Activated T-helper 17 cell treated with anti-CD3 and anti-CD28 coated beads, Interleukin-2, amount 50 U/mL, for 72 hours (primary cell): ENCODE data around the gene CISH. TPM values are rescaled to one million over a fixed set of nuclear protein-coding genes. Genes with fewer than 3 reads are reported as not detected.

Experiments used
- ATAC-seq: fragments of 150-1000 bp; cut with Tn5 transposase; replicated peaks from 2 replicates; pipeline ENCODE4 v1.10.0; 2021; ENCODE audit warnings: mild to moderate bottlenecking, moderate library complexity
- H3K27ac Mint-ChIP-seq: one replicate; pipeline ENCODE4 v1.8.0; 2022; ENCODE audit warnings: mixed read lengths
- H3K27me3 Mint-ChIP-seq: one replicate; pipeline ENCODE4 v1.8.0; 2022; ENCODE audit warnings: mixed read lengths
- H3K36me3 Mint-ChIP-seq: one replicate; pipeline ENCODE4 v1.8.0; 2022; ENCODE audit warnings: low read depth, mild to moderate bottlenecking, mixed read lengths
- H3K4me1 Mint-ChIP-seq: one replicate; pipeline ENCODE4 v1.8.0; 2022; ENCODE audit warnings: mixed read lengths
- H3K4me3 Mint-ChIP-seq: one replicate; pipeline ENCODE4 v1.8.0; 2022; ENCODE audit warnings: mild to moderate bottlenecking, mixed read lengths
- H3K9me3 Mint-ChIP-seq: one replicate; pipeline ENCODE4 v1.8.0; 2022; ENCODE audit warnings: mixed read lengths
- total RNA-seq, 2 donors: library from RNA; stranded (reverse); gene quantifications; one replicate each; pipeline ENCODE4 v1.2.3, GENCODE V29; 2022

CISH gene
- 100 to 1,000 TPM; 204 to 327 TPM for total RNA-seq

GRCh38 chr3:50611464-50612233 is at the start of gene CISH:
Gene CISH (minus strand): TSS chr3:50611774. CDS start chr3:50611650, 124 bp downstream.
- H3K4me1 Mint-ChIP-seq = peaks cover 19% of the 10 kb centered on the region
- peak within 1 kb of the TSS; percentile 97 for H3K4me3 Mint-ChIP-seq
- H3K9me3 Mint-ChIP-seq = no peaks in the 10 kb centered on the region
- H3K27ac Mint-ChIP-seq = peak within 1 kb of the TSS; percentile 100
- H3K36me3 Mint-ChIP-seq = peaks cover 91% of the 10 kb centered on the region
- H3K27me3 Mint-ChIP-seq = no peaks in the 10 kb centered on the region
- peak; percentile 75 for ATAC-seq

GRCh38 chr3:50660386-50660785 is 48.8 kb upstream of the CISH start:
- Mint-ChIP-seq H3K9me3 (no peaks in the 10 kb centered on the region), H3K27me3 (no peaks in the 10 kb centered on the region), H3K36me3 (no peaks in the 10 kb centered on the region), H3K4me1 (peaks cover 9% of the 10 kb centered on the region), H3K27ac (no peak overlapping the region), H3K4me3 (no peak overlapping the region)
- no peak for ATAC-seq

- H3K27me3 Mint-ChIP-seq = no peaks in the 10 kb centered on the region
- H3K4me1 Mint-ChIP-seq = peaks cover 12% of the 10 kb centered on the region
- no peaks in the 10 kb centered on the region for H3K9me3 Mint-ChIP-seq
- no peaks in the 10 kb centered on the region for H3K36me3 Mint-ChIP-seq
- no peak overlapping the region for H3K4me3 Mint-ChIP-seq
- ATAC-seq = no peak
- H3K27ac Mint-ChIP-seq = no peak overlapping the region
These were observed 47.3 kb upstream of the CISH start for GRCh38 chr3:50658831-50659230.

GRCh38 chr3:50658416-50658815 is 46.8 kb upstream of the CISH start:
- Mint-ChIP-seq H3K36me3 (no peaks in the 10 kb centered on the region), H3K27me3 (no peaks in the 10 kb centered on the region), H3K4me1 (peaks cover 12% of the 10 kb centered on the region), H3K9me3 (no peaks in the 10 kb centered on the region), H3K27ac (peak overlapping the region; percentile 10), H3K4me3 (no peak overlapping the region)
- ATAC-seq = no peak

GRCh38 chr3:50657816-50658215 is 46.2 kb upstream of the CISH start:
- H3K27ac Mint-ChIP-seq = peak overlapping the region; percentile 10
- no peaks in the 10 kb centered on the region for H3K27me3 Mint-ChIP-seq
- no peaks in the 10 kb centered on the region for H3K9me3 Mint-ChIP-seq
- H3K36me3 Mint-ChIP-seq = no peaks in the 10 kb centered on the region
- no peak overlapping the region for H3K4me3 Mint-ChIP-seq
- no peak for ATAC-seq
- H3K4me1 Mint-ChIP-seq = peaks cover 12% of the 10 kb centered on the region

- no peaks in the 10 kb centered on the region for H3K9me3 Mint-ChIP-seq
- no peak overlapping the region for H3K4me3 Mint-ChIP-seq
- H3K27me3 Mint-ChIP-seq = no peaks in the 10 kb centered on the region
- no peak for ATAC-seq
- H3K4me1 Mint-ChIP-seq = peaks cover 12% of the 10 kb centered on the region
- H3K36me3 Mint-ChIP-seq = no peaks in the 10 kb centered on the region
- H3K27ac Mint-ChIP-seq = peak overlapping the region; percentile 10
These were observed 45.8 kb upstream of the CISH start for GRCh38 chr3:50657407-50657806.

- Mint-ChIP-seq H3K36me3 (no peaks in the 10 kb centered on the region), H3K27me3 (no peaks in the 10 kb centered on the region), H3K4me1 (peaks cover 12% of the 10 kb centered on the region), H3K4me3 (no peak overlapping the region), H3K27ac (peak overlapping the region; percentile 94), H3K9me3 (no peaks in the 10 kb centered on the region)
- no peak for ATAC-seq
These were observed 45.0 kb upstream of the CISH start for GRCh38 chr3:50656417-50657195.

GRCh38 chr3:50655009-50655830 is 43.6 kb upstream of the CISH start:
- ATAC-seq = peak; percentile 90
- H3K9me3 Mint-ChIP-seq = no peaks in the 10 kb centered on the region
- no peaks in the 10 kb centered on the region for H3K36me3 Mint-ChIP-seq
- H3K27me3 Mint-ChIP-seq = no peaks in the 10 kb centered on the region
- peaks cover 12% of the 10 kb centered on the region for H3K4me1 Mint-ChIP-seq
- H3K4me3 Mint-ChIP-seq = peak overlapping the region; percentile 63
- peak overlapping the region; percentile 94 for H3K27ac Mint-ChIP-seq

- Mint-ChIP-seq H3K9me3 (no peaks in the 10 kb centered on the region), H3K36me3 (peaks cover 4% of the 10 kb centered on the region), H3K27ac (peak overlapping the region; percentile 94), H3K4me3 (no peak overlapping the region), H3K4me1 (peaks cover 12% of the 10 kb centered on the region), H3K27me3 (no peaks in the 10 kb centered on the region)
- no peak for ATAC-seq
These were observed 42.5 kb upstream of the CISH start for GRCh38 chr3:50653937-50654595.

- H3K36me3 Mint-ChIP-seq = peaks cover 14% of the 10 kb centered on the region
- peak; percentile 50 for ATAC-seq
- peaks cover 12% of the 10 kb centered on the region for H3K4me1 Mint-ChIP-seq
- H3K4me3 Mint-ChIP-seq = no peak overlapping the region
- peak overlapping the region; percentile 94 for H3K27ac Mint-ChIP-seq
- H3K9me3 Mint-ChIP-seq = no peaks in the 10 kb centered on the region
- H3K27me3 Mint-ChIP-seq = no peaks in the 10 kb centered on the region
These were observed 41.1 kb upstream of the CISH start for GRCh38 chr3:50652709-50653108.

- no peak for ATAC-seq
- H3K27me3 Mint-ChIP-seq = no peaks in the 10 kb centered on the region
- H3K9me3 Mint-ChIP-seq = no peaks in the 10 kb centered on the region
- H3K27ac Mint-ChIP-seq = peak overlapping the region; percentile 26
- peaks cover 20% of the 10 kb centered on the region for H3K36me3 Mint-ChIP-seq
- H3K4me1 Mint-ChIP-seq = peaks cover 12% of the 10 kb centered on the region
- no peak overlapping the region for H3K4me3 Mint-ChIP-seq
These were observed 40.5 kb upstream of the CISH start for GRCh38 chr3:50651920-50652529.

GRCh38 chr3:50651445-50651844 is 39.9 kb upstream of the CISH start:
- no peaks in the 10 kb centered on the region for H3K27me3 Mint-ChIP-seq
- peaks cover 12% of the 10 kb centered on the region for H3K4me1 Mint-ChIP-seq
- H3K27ac Mint-ChIP-seq = peak overlapping the region; percentile 22
- ATAC-seq = no peak
- H3K4me3 Mint-ChIP-seq = no peak overlapping the region
- no peaks in the 10 kb centered on the region for H3K9me3 Mint-ChIP-seq
- peaks cover 26% of the 10 kb centered on the region for H3K36me3 Mint-ChIP-seq

- Mint-ChIP-seq H3K36me3 (peaks cover 39% of the 10 kb centered on the region), H3K27ac (peak overlapping the region; percentile 70), H3K4me3 (no peak overlapping the region), H3K27me3 (no peaks in the 10 kb centered on the region), H3K9me3 (no peaks in the 10 kb centered on the region), H3K4me1 (peaks cover 6% of the 10 kb centered on the region)
- peak; percentile 22 for ATAC-seq
These were observed 38.4 kb upstream of the CISH start for GRCh38 chr3:50650018-50650417.
